Stimulated activated CD8-positive, alpha-beta memory T cell treated with anti-CD3 and anti-CD28 coated beads, Interleukin-7, amount 100 ng/mL, for 1 hour (primary cell): ENCODE results near the gene RELT.

Source experiments
- DNase-seq, 2 donors: peaks; one replicate each; pipeline ENCODE4 v3.0.0-alpha.2; 2020; ENCODE audit warnings: low read depth in 2 of 2

Gene RELT, protein sequence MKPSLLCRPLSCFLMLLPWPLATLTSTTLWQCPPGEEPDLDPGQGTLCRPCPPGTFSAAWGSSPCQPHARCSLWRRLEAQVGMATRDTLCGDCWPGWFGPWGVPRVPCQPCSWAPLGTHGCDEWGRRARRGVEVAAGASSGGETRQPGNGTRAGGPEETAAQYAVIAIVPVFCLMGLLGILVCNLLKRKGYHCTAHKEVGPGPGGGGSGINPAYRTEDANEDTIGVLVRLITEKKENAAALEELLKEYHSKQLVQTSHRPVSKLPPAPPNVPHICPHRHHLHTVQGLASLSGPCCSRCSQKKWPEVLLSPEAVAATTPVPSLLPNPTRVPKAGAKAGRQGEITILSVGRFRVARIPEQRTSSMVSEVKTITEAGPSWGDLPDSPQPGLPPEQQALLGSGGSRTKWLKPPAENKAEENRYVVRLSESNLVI

DNA sequence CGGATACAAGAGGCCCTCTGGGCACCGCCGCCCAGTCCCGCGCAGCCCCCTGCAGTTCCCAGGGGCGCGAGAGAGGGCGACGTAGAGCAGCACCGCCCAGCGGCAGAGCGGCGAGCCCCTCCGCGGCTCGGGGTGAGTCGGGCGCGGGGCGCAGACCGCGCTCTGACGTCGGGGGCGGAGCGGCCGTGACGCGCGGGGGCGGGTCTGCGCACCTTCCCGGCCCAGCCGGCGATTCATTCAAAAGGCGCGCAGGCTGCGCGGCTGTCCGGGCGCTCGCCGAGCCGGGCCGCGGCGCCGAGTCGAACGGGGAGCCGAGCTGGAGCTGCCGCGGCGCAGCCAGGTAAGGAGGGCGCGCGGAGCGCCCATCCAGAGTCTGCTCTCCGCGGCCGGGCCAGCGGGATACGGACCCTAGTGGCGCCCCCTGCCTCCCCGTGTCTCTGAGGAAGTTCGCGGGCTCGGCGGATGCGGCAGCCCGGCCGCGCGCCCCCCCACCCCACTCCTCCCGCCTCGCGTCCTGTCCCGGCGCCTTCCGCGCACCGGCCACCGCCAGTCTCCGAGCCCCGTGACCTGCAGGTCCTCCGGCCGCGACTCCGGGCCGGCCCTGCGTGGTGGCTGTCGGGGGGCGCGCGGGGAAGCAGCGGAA is at the start of gene RELT:
RELT (plus strand) TSS at position 240 of the 643 bp plus-strand sequence. CDS start 12,738 bp downstream, outside the sequence.
- peak; percentile 88 to 90 for DNase-seq

DNA sequence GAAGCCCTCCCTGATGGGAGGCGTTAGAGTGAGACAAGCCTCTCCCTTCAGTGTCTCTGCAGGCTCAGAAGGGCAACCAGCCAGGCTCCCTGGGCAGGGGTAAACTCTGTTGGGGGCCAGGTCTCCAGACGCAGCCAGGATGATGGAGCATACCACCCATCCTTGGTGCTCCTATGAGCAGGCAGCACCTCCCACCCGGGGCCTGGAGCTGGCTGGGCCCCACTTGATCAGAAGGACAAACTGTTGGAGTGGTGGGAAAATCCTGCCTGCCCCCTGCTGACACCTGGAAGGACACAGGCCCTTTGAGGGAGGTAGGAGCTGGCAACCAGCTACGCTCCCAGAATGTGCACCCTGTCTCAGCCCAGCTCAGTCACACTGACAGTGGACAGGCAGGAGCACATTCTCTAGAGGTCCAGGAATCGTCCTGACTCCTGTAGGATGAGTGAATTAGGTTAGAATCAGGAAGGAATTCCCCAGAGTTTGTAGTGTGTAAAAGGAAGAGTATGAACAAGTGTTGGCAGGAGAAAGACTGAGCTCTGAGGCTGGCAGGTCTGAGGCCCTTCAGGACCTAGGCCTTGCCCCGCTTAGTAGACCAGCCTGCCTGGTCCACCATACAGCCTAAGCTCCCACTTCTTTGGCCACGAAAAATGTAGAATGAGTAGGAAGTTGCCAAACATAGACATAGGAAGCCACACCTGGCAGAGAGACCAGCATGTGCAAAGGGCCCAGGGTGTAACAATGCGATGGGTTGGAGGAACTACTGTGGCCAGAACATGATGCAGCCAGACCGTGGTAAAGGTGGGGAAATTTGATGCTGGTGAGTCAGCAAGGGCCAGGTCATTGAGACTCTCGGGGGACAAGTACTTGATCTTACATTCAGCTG is 49.0 kb upstream of the RELT start:
- no peak for DNase-seq

GRCh38 chr11:73327812-73328364 is 48.3 kb upstream of the RELT start:
- DNase-seq: no peak

- DNase-seq: no peak
Measured at GRCh38 chr11:73330569-73331093, 45.6 kb upstream of the RELT start.

DNA sequence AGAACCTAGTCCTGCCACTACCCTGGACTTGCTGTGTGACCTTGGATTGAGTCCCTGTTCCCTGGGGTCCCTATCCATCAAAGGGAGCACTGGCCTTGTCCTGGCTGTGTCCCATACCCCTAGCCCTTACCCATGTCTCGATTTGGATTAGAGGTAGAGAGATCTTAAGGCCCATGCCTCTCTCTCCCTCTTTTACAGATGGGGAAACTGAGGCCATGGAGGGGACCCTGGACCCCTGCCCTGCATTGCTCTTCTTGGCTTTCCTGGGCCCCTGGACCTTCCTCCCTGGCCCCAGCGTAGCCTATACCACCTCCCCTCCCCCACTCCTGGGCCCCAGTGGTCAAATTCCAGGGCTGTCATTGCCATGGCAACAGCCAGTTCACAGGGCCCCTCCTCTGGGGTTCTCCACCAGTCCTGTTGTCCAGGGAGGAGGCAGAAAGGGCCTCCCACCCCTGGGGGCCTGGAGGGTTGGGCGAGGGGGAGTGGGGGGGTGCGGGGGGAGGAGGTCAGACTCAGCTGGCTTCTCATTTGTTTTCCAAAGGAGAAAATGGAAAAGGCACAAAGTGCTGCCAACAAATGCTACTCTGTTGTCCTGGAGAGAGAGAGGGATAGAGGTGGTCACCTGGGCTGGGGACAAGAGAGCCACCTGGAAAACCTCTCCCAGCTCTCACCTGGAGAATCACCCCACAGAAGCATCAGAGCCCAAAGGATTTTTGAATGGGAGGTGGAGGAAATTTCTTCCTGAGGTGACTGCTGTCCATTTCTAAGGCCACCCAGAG is 44.9 kb upstream of the RELT start:
- no peak for DNase-seq

DNA sequence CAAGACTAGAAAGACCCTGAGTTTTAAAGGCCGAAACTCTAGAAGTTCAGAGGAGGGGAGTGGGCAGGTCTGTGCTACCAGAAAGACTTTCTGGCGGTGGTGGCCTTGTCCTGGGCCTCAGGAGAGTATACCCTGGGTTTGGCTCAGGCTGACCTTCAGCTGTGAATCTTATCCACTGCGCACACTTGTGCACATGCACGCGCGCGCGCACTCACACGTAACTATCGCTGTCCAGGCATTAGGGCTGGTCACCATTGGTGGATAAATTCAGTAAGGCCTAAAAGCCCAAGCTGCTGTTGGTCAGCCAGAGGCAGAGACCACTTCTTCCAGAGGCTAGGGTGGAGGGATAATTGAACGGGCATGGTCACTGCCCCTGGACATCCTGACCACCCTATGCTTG is 43.0 kb upstream of the RELT start:
- DNase-seq: no peak

DNA sequence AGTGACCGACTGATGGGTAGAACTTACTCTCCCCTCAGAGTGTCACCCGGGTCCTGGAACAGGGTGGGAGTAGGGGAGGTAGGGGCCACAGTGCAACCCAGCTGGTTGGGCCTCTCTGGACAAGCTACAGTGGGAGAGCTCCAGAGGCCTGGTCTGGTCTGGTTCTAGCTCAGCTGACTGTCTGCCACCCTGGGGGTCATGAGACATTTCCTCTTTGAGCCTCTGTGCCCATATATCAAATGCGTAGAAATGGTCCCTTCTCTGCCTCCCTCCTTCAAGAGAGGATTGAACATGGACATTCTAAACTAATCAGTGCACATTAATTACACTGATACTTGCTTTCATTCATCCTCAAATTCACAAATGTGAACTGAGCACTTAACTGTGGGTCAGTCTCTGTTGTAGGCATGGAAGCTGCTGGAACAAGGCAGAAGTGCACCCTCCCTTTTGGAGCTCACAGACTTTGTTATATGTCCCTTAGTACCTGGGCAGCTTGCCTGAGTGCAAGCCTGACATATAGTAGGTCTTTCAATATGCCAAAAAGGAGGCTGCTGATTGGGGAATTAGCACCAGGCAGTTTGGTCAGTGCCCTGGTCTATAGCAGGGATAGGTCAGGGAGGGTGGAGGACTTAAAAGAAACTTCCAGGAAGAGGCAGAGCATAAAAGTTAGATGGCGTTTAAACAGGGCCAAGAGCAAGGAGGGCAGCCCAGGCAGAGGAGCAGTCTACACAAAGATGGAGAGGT is 42.4 kb upstream of the RELT start:
- no peak for DNase-seq

- no peak for DNase-seq
Measured at GRCh38 chr11:73334384-73335203, 41.6 kb upstream of the RELT start.

DNA sequence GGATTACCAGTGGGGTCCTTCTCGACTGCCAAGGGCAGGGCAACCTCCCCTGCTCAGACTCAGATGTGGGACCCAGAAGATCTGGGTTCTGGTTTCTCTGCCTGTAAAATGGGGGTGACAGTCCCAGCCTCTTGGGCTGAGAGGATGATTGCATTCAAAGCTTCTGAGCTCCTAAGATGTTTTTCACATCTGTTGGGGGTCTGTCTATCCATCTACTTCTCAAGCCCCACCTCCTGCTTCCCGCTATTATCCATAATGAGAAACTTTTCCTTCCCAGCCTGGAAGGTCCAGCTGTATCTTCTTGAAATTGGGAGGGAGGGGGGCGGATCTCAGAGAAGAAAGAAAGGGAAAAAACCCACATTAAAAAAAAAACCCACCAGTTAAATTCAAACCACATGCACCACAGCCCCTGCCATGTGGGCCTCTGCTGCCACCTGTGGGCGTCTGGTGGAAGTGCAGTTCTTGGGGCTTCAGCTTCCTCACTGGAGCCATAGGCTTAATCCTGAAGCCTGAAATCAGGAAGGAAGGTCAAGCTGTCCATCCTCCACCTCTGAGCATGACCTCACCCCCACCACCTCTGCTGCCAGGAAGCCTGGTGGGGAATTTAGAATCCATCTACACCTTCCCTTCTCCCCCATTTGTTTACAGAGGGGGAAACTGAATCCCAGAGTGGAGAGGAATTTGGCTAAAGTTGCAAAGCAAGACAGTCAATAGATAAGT is 40.8 kb upstream of the RELT start:
- peak; percentile 55 to 67 for DNase-seq

- no peak for DNase-seq
Measured at GRCh38 chr11:73337846-73338245, 38.4 kb upstream of the RELT start.

DNA sequence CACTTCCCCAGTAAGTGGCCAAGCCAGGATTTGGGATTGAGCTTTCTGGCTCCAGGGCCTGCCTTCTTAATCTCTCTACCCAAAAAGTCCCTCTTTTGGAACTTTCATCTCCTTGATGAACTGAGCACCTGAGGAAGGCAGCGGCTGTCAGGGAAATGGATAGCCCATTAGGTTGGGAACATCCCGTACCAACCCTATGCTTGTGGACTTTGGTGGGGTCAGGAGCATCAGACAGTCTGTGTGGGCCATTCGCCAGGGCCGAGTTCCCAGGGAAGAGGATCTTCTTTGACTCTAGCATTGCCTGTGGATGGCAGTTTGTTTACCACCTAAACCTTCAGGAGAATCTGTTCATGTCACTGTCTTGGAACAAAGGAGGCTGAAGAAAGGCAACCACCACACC is 37.9 kb upstream of the RELT start:
- DNase-seq: no peak

GRCh38 chr11:73340164-73340563 is 36.0 kb upstream of the RELT start:
- no peak for DNase-seq

- no peak for DNase-seq
Measured at GRCh38 chr11:73342633-73343032, 33.6 kb upstream of the RELT start.

GRCh38 chr11:73343076-73343873 is 32.9 kb upstream of the RELT start:
- no peak for DNase-seq

- no peak for DNase-seq
Measured at GRCh38 chr11:73344191-73344607, 32.0 kb upstream of the RELT start.

DNA sequence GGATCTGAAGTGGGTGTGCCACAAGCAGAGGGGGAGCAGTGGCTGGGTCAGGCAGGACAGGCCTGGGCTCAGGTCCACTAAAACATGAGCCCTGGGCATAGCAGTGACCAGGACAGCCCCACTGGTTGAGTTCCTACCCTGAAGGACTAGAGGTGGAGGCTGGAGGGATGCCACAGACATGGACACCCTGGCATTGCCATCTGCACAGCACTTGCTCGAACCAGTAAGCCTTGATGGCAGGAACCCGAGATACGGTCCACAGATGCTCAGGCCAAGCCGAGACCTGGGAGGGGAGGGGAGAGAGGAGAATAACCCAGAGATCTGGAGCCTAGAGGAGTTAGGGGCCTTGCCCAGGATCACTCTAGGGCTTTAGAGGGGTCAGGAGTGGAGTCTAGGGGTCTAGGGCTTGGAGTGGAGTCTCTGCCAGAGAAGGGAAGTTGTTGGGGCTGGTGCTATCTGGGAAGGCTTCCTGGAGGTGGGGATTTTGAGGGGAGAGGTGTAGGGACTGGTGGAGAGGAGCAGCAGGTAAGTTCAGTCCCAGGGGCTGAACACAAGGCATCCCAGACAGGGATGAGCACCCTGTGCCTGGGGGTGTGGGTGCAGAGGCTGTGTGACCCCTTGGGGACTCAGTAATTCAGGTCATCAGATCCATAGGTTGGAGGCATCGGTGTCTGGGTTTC is 30.6 kb upstream of the RELT start:
- no peak for DNase-seq
